Endodermal cell (in vitro differentiated cells): ENCODE results near the gene MSGN1. TPM values are rescaled to one million over a fixed set of nuclear protein-coding genes. Genes with fewer than 3 reads are reported as not detected.

ENCODE experiments used
- DNase-seq: peaks from one replicate; pipeline ENCODE4 v3.0.0-alpha.2; 2017
- H3K27ac ChIP-seq: 2 replicates; pipeline ENCODE4 v1.5.1; 2013; ENCODE audit warnings: mild to moderate bottlenecking, low read depth, low read length, moderate library complexity
- H3K27me3 ChIP-seq: 2 replicates; pipeline ENCODE4 v1.6.1; 2013; ENCODE audit warnings: mild to moderate bottlenecking, low read length, moderate library complexity; ENCODE audit not compliant: insufficient read depth, control insufficient read depth, poor library complexity, severe bottlenecking
- H3K36me3 ChIP-seq: 2 replicates; pipeline ENCODE4 v1.7.0; 2013; ENCODE audit warnings: mild to moderate bottlenecking, low read length, moderate library complexity; ENCODE audit not compliant: control insufficient read depth, insufficient read depth
- H3K4me1 ChIP-seq: one replicate; pipeline ENCODE4 v1.7.0; 2013; ENCODE audit warnings: low read length; ENCODE audit not compliant: control insufficient read depth, insufficient read depth
- H3K4me3 ChIP-seq: 2 replicates; pipeline ENCODE4 v1.5.1; 2013; ENCODE audit warnings: mild to moderate bottlenecking, low read length, moderate library complexity
- H3K9ac ChIP-seq: 2 replicates; pipeline ENCODE4 v1.6.1; 2013; ENCODE audit warnings: mild to moderate bottlenecking, low read length, moderate library complexity; ENCODE audit not compliant: poor library complexity, severe bottlenecking; ENCODE audit errors: extremely low read depth
- H3K9me3 ChIP-seq: 2 replicates; pipeline ENCODE4 v1.6.1; 2013; ENCODE audit warnings: mild to moderate bottlenecking, low read length, moderate library complexity; ENCODE audit not compliant: control insufficient read depth
- H3K27ac Mint-ChIP-seq: 2 replicates; pipeline ENCODE4 v1.8.0; 2020; ENCODE audit warnings: mixed read lengths
- H3K27me3 Mint-ChIP-seq: 2 replicates; pipeline ENCODE4 v1.8.0; 2021; ENCODE audit warnings: mild to moderate bottlenecking, mixed read lengths; ENCODE audit not compliant: insufficient read depth
- H3K36me3 Mint-ChIP-seq: 2 replicates; pipeline ENCODE4 v1.8.0; 2020; ENCODE audit warnings: low read depth, mixed read lengths
- H3K4me1 Mint-ChIP-seq: 2 replicates; pipeline ENCODE4 v1.8.0; 2020; ENCODE audit warnings: mixed read lengths
- H3K4me3 Mint-ChIP-seq: 2 replicates; pipeline ENCODE4 v1.8.0; 2020; ENCODE audit warnings: mild to moderate bottlenecking, moderate library complexity, mixed read lengths
- H3K9me3 Mint-ChIP-seq: 2 replicates; pipeline ENCODE4 v1.8.0; 2020; ENCODE audit warnings: mild to moderate bottlenecking, mixed read lengths
- WGBS, 2 experiments: methylation state at CpG; one replicate each; pipeline versions ENCODE4 v1.1.5 to v1.1.7; 2013; ENCODE audit warnings: missing lambda C conversion rate in 2 of 2, mixed read lengths in 1 of 2; ENCODE audit not compliant: insufficient coverage in 1 of 2, insufficient read length in 1 of 2; 5-methylcytosine and 5-hydroxymethylcytosine counted together
- total RNA-seq, 2 donors: library from RNA; stranded (reverse); fragmentation: NEBNext Ultra II Directional in 1 of 2; extraction: Animal tissue kit (Norgen Biotek cat#: 25700) in 1 of 2; gene quantifications; 2 replicates in 1 of 2; 3 replicates in 1 of 2; pipeline ENCODE4 v1.2.1, GENCODE V29; 2021
- TF ChIP-seq, protein P1 (sequence below): fragments of 200-600 bp; sonication (generic); conservative IDR thresholded peaks from 2 replicates; pipeline ENCODE4 v1.5.0; 2021; ENCODE audit warnings: antibody characterized with exemption, mild to moderate bottlenecking

Gene MSGN1
- total RNA-seq, 2 donors from 2014 or later = not detected

DNA sequence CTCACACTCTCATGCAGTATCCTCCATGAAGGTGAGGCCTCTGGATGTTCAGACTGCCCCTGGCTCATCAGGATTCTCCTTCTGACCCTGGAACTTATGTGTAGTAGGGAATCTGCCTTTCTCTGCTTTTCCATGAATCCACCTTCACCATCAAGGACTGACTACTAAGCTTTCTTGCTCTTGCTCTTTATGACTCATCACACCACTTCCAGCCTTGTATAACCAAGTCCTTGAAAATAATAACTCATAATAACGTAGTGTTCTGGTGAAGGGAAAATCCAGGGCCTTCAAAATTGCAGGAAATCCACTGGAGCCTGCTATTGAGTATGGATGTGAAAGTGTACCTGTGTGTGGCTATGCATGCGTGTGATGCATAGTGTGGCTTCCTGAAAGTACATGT, 50.9 kb downstream of the MSGN1 start:
- Histone ChIP-seq H3K4me3 (no peak overlapping the region), H3K4me1 (no peaks in the 10 kb centered on the region), H3K27me3 (no peaks in the 10 kb centered on the region), H3K9ac (no peak overlapping the region), H3K36me3 (no peaks in the 10 kb centered on the region), H3K9me3 (no peaks in the 10 kb centered on the region), H3K27ac (no peak overlapping the region)
- Mint-ChIP-seq H3K36me3 (no peaks in the 10 kb centered on the region), H3K27ac (no peak overlapping the region), H3K9me3 (no peaks in the 10 kb centered on the region), H3K4me1 (peaks cover 1% of the 10 kb centered on the region), H3K27me3 (peaks cover 9% of the 10 kb centered on the region), H3K4me3 (no peak overlapping the region)
- DNase-seq = no peak
- TF ChIP-seq, protein P1, sequence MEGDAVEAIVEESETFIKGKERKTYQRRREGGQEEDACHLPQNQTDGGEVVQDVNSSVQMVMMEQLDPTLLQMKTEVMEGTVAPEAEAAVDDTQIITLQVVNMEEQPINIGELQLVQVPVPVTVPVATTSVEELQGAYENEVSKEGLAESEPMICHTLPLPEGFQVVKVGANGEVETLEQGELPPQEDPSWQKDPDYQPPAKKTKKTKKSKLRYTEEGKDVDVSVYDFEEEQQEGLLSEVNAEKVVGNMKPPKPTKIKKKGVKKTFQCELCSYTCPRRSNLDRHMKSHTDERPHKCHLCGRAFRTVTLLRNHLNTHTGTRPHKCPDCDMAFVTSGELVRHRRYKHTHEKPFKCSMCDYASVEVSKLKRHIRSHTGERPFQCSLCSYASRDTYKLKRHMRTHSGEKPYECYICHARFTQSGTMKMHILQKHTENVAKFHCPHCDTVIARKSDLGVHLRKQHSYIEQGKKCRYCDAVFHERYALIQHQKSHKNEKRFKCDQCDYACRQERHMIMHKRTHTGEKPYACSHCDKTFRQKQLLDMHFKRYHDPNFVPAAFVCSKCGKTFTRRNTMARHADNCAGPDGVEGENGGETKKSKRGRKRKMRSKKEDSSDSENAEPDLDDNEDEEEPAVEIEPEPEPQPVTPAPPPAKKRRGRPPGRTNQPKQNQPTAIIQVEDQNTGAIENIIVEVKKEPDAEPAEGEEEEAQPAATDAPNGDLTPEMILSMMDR = no peak
- WGBS, 2 experiments = 93 to 100% methylated on average over 1 to 2 of the region's 2 CpGs

Other genes with a start within 250 kb of the MSGN1 start
- 10 to 100 TPM; 38.3 to 48.3 TPM for gene SMC6, start 62.6 kb upstream of the MSGN1 start, total RNA-seq
- 10 to 100 TPM; 24.5 to 34.5 TPM for gene GEN1, start 62.3 kb upstream of the MSGN1 start, total RNA-seq
- gene KCNS3, start 62.2 kb downstream of the MSGN1 start, total RNA-seq = 10 to 100 TPM; 10.7 to 11.1 TPM